Measurements from ENCODE around the gene TSPAN9. TPM values are rescaled to one million over a fixed set of nuclear protein-coding genes. Genes with fewer than 3 reads are reported as not detected.

Gene TSPAN9
- total and polyA plus RNA-seq, 9 of the 15 experiments (the other 6 are each of a cell fraction or from before 2014, with no cell fraction given), result 0.23 to 2.1 (median 0.60) TPM; not detected in 2

DNA sequence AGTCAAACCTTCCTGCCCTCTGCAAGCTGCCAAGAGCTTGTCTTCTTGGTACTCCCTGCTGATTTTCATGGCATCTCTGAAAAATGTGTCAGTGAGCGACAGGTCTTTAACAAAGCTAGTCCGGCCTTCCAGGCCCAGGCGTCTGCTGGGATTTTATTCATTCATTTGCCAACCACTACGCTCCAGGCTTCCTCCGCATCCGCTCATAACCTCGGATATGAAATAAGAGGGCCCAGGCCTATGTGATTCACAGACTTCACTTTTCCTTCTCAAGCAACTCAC lies 13.8 kb downstream of the TSPAN9 start:
- Histone ChIP-seq H3K4me1 (replicated peaks in 1 of 2; ENCODE audit: control insufficient read depth in 2 of 2, insufficient read depth in 2 of 2, low read length in 2 of 2) (no peaks in the 10 kb centered on the region), H4K20me1 (replicated peaks; ENCODE audit: control insufficient read depth, insufficient read depth, low read length) (no peaks in the 10 kb centered on the region), H3K36me3 (ENCODE audit: control insufficient read depth, insufficient read depth, low read length) (no peaks in the 10 kb centered on the region), H3K79me2 (ENCODE audit: control insufficient read depth, insufficient read depth, low read length) (no peaks in the 10 kb centered on the region), H2AFZ (ENCODE audit: low read depth, low read length) (no peak overlapping the region), H3K9ac (ENCODE audit: insufficient read depth in 1 of 2, low read depth in 2 of 2, low read length in 2 of 2) (no peak overlapping the region), H3K27me3 (ENCODE audit: control insufficient read depth in 2 of 2, insufficient read depth in 2 of 2, low read length in 2 of 2) (peaks cover 3 to 50% of the 10 kb centered on the region in 2 experiments; a peak in 3 of 5 replicates), H3K9me1 (ENCODE audit: control insufficient read depth, insufficient read depth, low read length) (no peaks in the 10 kb centered on the region), H3K9me3 (replicated peaks; ENCODE audit: control insufficient read depth, insufficient read depth, low read depth, low read length) (no peaks in the 10 kb centered on the region), H3K4me2 (ENCODE audit: insufficient read depth, low read length) (no peak overlapping the region), H3K27ac (ENCODE audit: extremely low read depth, low read depth, low read length) (no peak overlapping the region), H3K4me3 (no peak overlapping the region)
- ATAC-seq (no peak), DNase-seq (ENCODE audit: extremely low read depth in 1 of 4, low spot score in 3 of 4) (no peak), FAIRE-seq (no peak)
- intact Hi-C loops (cut with micrococcal nuclease), result no loop called here
- no TSS peak for BruUV-seq (replicated peaks)
- in situ Hi-C loops (cut with MboI), result no loop called here
- TF ChIP-seq ZSCAN32 (CRISPR knock-in tag; IDR thresholded peaks at IDR 0.05) (no peak), TEAD2 (tag; IDR thresholded peaks at IDR 0.05) (no peak), BRD9 (IDR thresholded peaks at IDR 0.05; ENCODE audit: low read depth, partially characterized antibody) (no peak), CTBP1 (IDR thresholded peaks at IDR 0.05; ENCODE audit: borderline replicate concordance) (no peak), CXXC5 (CRISPR knock-in tag; IDR thresholded peaks at IDR 0.05) (no peak), GATAD2A (IDR thresholded peaks at IDR 0.05) (no peak), ESRRB (CRISPR knock-in tag; IDR thresholded peaks at IDR 0.05; ENCODE audit: borderline replicate concordance) (no peak), NCOA2 (IDR thresholded peaks at IDR 0.05; ENCODE audit: partially characterized antibody in 2 of 2) (no peak), ILF3 (IDR thresholded peaks at IDR 0.05; ENCODE audit: borderline replicate concordance) (no peak), TCF7 (IDR thresholded peaks at IDR 0.05; ENCODE audit: borderline replicate concordance) (no peak), NELFE (IDR thresholded peaks at IDR 0.05; ENCODE audit: insufficient read depth, insufficient read length) (no peak), ADNP (tag; IDR thresholded peaks at IDR 0.05) (no peak), SMAD1 (IDR thresholded peaks at IDR 0.05; ENCODE audit: low read depth, low read length, partially characterized antibody) (no peak), ZNF133 (CRISPR knock-in tag; IDR thresholded peaks at IDR 0.05) (no peak), ZNF121 (CRISPR knock-in tag; conservative IDR thresholded peaks at IDR 0.05) (no peak), CEBPB (tag; IDR thresholded peaks at IDR 0.05) (no peak), POU5F1 (IDR thresholded peaks at IDR 0.05; ENCODE audit: borderline replicate concordance, low read depth, low read length, partially characterized antibody) (no peak), JUND (IDR thresholded peaks at IDR 0.05; ENCODE audit: borderline replicate concordance, low read depth, low read length) (no peak), JUND (tag; IDR thresholded peaks at IDR 0.05; ENCODE audit: borderline replicate concordance, low read depth, low read length) (no peak)
- TF ChIP-seq, protein P1, sequence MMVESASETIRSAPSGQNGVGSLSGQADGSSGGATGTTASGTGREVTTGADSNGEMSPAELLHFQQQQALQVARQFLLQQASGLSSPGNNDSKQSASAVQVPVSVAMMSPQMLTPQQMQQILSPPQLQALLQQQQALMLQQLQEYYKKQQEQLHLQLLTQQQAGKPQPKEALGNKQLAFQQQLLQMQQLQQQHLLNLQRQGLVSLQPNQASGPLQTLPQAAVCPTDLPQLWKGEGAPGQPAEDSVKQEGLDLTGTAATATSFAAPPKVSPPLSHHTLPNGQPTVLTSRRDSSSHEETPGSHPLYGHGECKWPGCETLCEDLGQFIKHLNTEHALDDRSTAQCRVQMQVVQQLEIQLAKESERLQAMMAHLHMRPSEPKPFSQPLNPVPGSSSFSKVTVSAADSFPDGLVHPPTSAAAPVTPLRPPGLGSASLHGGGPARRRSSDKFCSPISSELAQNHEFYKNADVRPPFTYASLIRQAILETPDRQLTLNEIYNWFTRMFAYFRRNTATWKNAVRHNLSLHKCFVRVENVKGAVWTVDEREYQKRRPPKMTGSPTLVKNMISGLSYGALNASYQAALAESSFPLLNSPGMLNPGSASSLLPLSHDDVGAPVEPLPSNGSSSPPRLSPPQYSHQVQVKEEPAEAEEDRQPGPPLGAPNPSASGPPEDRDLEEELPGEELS (CRISPR knock-in tag; IDR thresholded peaks at IDR 0.05; ENCODE audit: borderline replicate concordance), result no peak
- TF ChIP-seq, protein P2, sequence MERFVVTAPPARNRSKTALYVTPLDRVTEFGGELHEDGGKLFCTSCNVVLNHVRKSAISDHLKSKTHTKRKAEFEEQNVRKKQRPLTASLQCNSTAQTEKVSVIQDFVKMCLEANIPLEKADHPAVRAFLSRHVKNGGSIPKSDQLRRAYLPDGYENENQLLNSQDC (CRISPR knock-in tag; IDR thresholded peaks at IDR 0.05), result no peak
- POLR2A ChIA-PET, result no interaction called here
- CTCF ChIA-PET (ENCODE audit: low intra/inter-chr PET ratio), result no interaction called here
- 40% methylated on average over 7 of the region's 7 CpGs for WGBS (ENCODE audit: insufficient coverage, low coverage, missing lambda C conversion rate)

All from K562 (cell line).